HG02678 (cell line): ENCODE results near the gene ARFGEF3.

Source experiments
- ATAC-seq: cut with Tn5 transposase; IDR thresholded peaks from one replicate; pipeline ENCODE4 v1.9.1; 2021; ENCODE audit warnings: mild to moderate bottlenecking, moderate library complexity; ENCODE audit not compliant: unreplicated experiment

ARFGEF3 gene

GRCh38 chr6:138297761-138298298 lies 136.1 kb downstream of the ARFGEF3 start:
- ATAC-seq, result no peak

DNA sequence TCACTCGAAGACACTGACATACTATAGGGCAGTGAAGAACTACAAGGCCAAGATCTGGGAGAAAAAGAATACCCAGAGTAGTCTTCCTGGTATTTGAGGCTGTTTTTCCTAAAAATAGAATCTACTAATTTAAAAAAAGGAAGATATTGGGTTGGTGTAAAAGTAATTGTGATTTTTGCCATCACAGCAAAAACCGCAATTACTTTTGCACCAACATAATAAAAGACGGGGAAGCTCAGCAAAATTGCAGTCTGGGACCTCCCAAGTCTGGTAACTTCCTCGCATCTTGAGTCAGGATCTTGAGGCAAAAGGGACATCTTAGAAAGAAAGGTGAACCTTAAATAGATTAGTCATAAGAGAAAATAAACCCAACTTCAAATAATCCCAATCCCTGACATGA lies 138.7 kb downstream of the ARFGEF3 start:
- ATAC-seq, result no peak

DNA sequence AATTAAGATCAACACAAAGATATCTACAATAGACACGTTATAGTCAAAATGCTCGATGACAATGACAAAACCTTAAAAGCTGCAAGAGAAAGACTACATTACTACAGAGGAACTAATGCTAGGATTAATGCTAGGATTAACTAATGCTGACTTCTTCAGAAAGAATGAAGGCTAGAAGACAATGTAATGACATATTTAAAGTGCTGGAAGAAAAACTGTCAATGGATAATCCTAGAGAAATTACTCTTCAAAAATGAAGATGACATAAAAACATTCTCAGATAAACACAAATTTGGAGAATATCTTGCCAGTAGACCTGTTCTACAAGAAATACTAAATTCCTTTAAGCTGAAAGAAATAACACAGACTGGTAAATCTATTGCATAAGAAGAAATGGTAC lies 140.8 kb downstream of the ARFGEF3 start:
- ATAC-seq, result no peak

GRCh38 chr6:138307352-138307751 lies 145.6 kb downstream of the ARFGEF3 start:
- no peak for ATAC-seq

DNA sequence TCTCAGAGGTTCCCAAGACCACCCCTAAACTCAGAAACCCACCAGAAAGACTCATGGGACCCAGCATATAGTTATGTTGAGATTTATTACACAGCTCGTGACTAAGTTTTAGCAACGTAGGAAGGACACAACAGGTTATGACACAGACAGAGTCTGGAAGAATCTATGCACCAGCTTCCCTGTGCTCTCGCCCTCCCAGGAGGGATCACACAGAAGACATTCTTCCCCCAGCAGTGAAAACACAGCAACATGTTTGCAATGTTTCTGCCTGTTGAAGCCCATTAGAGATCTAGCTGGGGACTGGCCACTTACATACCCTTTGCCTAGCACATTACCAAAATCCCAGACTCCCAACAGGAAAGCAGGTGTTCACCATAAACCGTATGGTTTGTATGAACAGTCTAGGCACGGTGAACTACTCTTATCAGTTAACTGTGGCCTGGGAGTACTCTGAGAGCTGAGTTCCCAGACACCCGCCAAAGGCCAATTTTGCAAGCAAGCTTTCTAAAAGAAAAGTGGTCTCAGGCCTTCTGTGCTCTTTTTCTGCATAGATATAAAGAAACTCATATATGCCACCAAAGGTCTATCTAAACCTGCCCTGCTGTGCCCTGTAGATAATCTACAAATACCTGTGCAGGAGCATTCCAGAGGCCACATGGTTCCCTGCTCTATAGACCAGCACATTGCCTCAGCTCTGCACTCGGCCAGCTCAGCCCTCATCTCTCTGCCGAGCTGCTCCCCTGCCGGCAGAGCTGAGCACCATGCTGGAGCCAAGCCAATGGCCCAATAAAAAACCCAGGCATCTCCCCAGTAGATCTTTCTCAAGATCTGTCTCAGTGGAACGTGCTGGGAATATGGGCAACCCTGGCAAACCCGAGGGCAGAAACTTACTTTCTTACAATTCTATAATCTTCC lies 146.3 kb downstream of the ARFGEF3 start:
- no peak for ATAC-seq

DNA sequence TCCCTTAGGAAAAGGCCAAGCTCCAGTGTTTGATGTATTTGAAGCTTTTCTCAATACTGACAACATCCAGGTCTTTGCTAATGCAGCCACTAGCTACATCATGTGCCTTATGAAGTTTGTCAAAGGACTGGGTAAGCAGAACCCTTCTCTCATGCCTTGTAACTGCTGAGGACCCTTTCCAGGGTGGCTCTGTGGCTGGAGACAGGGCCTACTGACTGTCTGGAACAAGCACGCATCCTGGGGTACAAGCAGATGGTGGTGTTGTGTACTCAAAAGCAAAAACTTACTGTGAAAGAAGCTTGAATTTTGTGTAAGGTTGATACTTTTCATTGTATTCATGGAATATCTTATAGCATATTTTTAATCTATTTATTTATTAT lies 147.0 kb downstream of the ARFGEF3 start:
- no peak for ATAC-seq

- no peak for ATAC-seq
Measured at GRCh38 chr6:138309695-138310094, 148.0 kb downstream of the ARFGEF3 start.

DNA sequence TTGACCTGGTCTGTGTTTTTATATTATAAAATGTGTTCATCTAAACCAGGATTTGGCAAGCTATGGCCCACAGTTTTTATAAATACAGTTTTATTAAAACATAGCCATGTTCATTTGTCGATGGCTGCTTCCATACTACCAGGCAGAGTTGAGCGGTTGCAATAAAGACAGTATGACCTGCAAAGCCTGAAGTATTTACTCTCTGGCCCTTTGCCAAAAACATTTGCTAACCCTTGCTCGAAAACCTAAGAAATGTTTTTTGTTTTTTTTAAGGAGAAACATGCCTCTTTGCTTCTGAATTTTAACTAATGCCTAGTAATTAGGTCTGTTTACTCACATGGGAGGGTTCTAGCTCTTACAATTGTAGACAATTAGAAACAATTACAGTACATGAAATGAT lies 148.6 kb downstream of the ARFGEF3 start:
- no peak for ATAC-seq

DNA sequence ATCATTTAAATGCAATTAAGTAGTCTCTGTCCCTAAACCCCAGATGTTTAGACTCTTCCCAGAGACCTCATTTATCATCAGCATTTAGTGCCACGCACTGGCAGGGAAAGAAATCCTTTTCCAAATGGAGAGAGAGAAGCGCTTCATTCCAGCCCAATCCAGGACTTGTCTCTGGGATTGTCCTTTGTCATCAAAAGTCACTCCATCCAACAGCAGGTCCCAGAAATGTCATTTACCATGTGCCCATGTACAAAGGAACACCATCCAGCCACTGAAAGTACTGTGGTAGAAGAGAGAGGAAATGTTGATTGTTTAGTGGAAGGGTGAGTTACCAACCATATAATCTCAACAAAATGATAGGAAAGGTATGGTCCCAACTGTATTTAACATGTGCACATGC lies 149.1 kb downstream of the ARFGEF3 start:
- no peak for ATAC-seq

- no peak for ATAC-seq
Measured at GRCh38 chr6:138311268-138311667, 149.5 kb downstream of the ARFGEF3 start.

DNA sequence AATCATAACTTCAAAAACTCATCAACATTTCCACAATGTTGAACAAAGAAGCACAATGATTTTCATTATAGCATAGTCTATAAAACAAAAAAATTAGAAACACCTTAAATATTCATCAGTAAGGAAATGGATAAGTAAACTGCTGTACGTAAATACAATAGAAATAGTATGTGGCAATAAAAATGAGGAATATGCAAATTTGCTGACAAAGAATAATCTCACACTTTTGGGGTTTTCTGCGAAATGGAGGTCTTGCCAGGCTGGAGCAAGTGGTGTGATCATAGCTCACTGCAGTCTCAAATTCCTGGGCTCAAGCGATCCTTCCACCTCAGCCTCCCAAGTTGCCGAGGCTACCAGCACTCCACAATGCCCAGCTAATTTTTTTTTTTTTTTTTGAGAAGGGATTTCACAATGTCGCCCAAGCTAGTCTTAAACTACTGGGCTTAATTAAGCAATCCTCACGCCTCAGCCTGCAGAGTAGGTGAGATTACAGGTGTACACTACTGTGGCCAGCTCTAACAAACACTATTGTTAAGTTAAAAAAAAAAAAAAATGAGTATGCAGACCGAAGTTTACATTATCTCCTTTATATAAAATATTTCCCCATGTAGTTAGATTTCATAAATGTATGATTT lies 157.1 kb downstream of the ARFGEF3 start:
- ATAC-seq, result no peak

DNA sequence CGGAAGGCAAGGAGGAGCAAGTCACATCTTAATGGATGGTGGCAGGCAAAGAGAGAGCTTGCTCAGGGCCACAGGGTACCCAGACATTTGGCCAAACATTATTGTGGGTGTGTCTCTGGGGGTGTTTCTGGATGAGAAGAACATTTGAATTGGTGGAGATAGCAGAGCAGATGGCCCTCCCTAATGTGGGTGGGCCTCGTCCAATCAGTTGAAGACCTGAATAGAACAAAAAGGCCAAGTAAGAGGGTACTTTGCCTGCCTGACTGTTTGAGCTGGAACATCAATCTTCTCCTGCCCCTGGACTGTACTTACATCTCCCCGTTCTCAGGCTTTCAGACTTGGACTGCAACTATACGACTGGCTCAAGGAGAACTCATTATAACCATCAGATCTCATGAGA lies 160.2 kb downstream of the ARFGEF3 start:
- no peak for ATAC-seq

DNA sequence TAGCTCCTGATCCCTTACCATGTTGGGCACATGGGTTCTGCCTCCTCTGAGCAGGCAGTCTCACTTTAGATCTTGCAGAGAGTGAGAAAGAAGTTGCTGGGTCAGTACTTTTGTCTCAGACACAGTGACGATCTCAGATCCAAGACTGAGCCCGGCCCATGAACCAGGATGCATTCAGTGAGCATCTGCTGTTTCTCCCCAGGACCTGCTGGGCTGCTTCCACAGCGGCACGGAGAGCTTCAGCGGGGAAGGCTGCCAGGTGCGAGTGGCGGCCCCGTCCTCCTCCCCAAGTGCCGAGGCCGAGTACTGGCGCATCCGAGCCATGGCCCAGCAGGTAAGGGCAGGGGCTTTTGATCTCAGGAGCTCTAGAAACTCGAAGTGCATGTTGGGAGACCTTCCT lies 162.1 kb downstream of the ARFGEF3 start:
- no peak for ATAC-seq

DNA sequence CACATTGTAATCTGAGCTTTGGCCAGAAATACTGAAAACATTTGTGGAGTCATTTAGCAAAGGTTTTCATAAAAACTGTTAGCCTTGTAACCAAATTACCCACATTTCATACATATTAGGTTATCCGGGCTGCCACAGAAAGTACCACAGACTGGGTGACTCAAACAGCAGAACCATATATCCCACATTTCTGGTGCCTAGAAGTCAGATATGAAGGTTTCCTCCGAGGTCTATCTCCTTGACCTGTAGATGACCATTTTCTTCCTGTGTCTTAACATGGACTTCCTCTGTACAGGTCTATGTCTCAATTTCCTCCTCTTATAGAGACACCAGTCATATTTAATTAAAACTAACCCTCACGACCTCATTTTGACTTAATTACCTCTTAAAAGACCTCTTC lies 166.5 kb downstream of the ARFGEF3 start:
- ATAC-seq, result no peak

DNA sequence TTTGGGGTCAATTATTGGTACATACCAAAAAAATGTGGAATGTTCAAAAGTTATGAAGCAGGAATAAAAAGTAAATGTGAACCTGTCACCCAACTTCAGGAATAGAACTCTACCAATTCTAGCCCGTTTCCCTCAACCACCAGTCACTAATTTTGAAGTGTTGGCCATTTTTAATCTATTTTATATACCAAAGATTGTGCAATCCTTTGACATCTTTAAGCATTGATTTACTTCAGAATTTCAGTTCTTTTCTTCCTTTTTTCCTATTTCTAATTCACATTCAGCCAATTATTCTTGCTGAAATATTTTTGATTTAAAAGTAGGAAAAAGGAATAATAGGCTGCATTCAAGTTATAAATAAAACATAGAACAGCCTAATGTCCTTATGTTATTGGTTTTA lies 169.0 kb downstream of the ARFGEF3 start:
- ATAC-seq, result no peak

GRCh38 chr6:138331444-138331843 lies 169.7 kb downstream of the ARFGEF3 start:
- no peak for ATAC-seq

DNA sequence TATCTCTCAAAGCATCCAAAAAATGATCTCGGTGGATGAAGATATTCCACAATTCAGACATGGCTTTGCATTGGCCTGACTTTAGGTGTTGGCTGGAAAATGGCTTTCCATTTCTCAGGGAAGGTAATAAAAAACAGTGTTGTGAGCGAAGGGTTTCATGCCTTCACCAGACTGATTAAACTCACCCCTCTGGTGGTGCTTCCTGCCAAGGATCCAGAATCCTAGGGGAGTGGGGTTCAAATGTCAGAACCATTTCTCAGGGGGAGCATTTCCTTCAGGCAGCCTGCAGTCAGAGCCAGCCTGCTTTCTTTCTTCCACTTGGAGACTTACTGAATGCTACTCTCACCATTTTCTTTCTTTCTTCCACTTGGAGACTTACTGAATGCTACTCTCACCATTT lies 170.2 kb downstream of the ARFGEF3 start:
- ATAC-seq, result no peak

GRCh38 chr6:138334000-138334399 lies 172.3 kb downstream of the ARFGEF3 start:
- no peak for ATAC-seq

GRCh38 chr6:138334963-138335362 lies 173.2 kb downstream of the ARFGEF3 start:
- ATAC-seq, result no peak

- ATAC-seq, result no peak
Measured at GRCh38 chr6:138336221-138336620, 174.5 kb downstream of the ARFGEF3 start.

DNA sequence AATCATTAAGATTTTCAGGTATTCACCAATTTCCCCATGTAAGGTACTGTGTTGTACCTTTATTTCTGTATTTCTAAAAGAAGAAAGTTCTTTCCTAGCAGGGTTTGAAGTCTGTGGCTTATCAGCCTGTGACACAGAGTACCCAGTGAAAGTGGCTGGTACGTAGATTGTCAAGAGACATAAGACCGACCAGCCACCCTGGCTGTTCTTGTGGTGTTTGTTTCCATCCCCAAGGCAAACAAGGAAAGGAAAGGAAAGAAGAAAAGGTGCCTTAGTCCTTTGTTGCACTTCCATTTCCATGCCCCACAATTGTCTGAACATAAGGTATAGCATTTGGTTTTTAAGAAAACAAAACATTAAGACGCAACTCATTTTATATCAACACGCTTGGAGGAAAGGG lies 175.3 kb downstream of the ARFGEF3 start:
- no peak for ATAC-seq

DNA sequence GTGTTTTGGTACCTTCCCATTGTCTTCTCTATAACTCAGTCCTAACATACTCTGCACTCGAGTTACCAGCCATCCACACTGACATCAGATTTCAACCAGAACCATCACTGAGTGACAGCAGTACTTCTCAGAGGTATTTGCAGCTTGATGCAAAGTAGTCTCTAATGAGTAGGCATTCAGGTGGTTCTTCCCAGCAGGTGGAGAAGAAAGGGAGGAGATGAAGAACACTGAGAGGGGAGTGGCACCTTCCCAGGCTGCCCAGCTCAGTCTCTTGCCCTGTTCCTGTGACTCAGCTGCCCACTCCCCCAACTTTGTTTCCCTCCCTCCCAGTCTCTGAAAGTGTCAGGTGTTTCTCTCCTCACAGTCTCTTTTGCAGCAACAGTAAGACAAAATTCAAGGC lies 177.3 kb downstream of the ARFGEF3 start:
- ATAC-seq, result no peak
